Smooth muscle cell (in vitro differentiated cells): ENCODE data around the gene H6PD. TPM values are rescaled to one million over a fixed set of nuclear protein-coding genes. Genes with fewer than 3 reads are reported as not detected.

ENCODE experiments used
- DNase-seq: peaks from one replicate; lab custom pipeline; 2025; ENCODE audit not compliant: unreplicated experiment; lab: John Stamatoyannopoulos, UW
- H2AFZ ChIP-seq: fragments of 200-600 bp; sonication (generic); 2 replicates; pipeline ENCODE4 v1.6.0; 2016; ENCODE audit warnings: antibody characterized with exemption, low read depth, mild to moderate bottlenecking
- H3F3A ChIP-seq: fragments of 200-600 bp; sonication (generic); 2 replicates; pipeline ENCODE4 v1.6.0; 2017; ENCODE audit warnings: antibody characterized with exemption, low read depth
- H3K27ac ChIP-seq: fragments of 200-600 bp; sonication (generic); 2 replicates; pipeline ENCODE4 v1.5.1; 2016; ENCODE audit warnings: low read depth, mild to moderate bottlenecking
- H3K27me3 ChIP-seq: fragments of 200-600 bp; sonication (generic); 2 replicates; pipeline ENCODE4 v1.6.1; 2016; ENCODE audit warnings: low read depth, mild to moderate bottlenecking
- H3K36me3 ChIP-seq: fragments of 200-600 bp; sonication (generic); 2 replicates; pipeline ENCODE4 v1.5.1; 2016; ENCODE audit warnings: low read depth
- H3K4me1 ChIP-seq: fragments of 200-600 bp; sonication (generic); 2 replicates; pipeline ENCODE4 v1.5.1; 2016; ENCODE audit warnings: low read depth
- H3K4me2 ChIP-seq: fragments of 200-600 bp; sonication (generic); 2 replicates; pipeline ENCODE4 v1.6.0; 2016; ENCODE audit warnings: mild to moderate bottlenecking
- H3K4me3 ChIP-seq: fragments of 200-600 bp; sonication (generic); 2 replicates; pipeline ENCODE4 v1.5.1; 2016; ENCODE audit warnings: mild to moderate bottlenecking
- H3K79me2 ChIP-seq: fragments of 200-600 bp; sonication (generic); 2 replicates; pipeline ENCODE4 v1.6.0; 2016; ENCODE audit warnings: low read depth, mild to moderate bottlenecking
- H3K9ac ChIP-seq: fragments of 200-600 bp; sonication (generic); 2 replicates; pipeline ENCODE4 v1.6.0; 2016; ENCODE audit warnings: low read depth
- H3K9me3 ChIP-seq: fragments of 200-600 bp; sonication (generic); replicated peaks from 2 replicates; pipeline ENCODE4 v1.5.1; 2016; ENCODE audit warnings: low read depth
- H4K20me1 ChIP-seq: fragments of 200-600 bp; sonication (generic); 2 replicates; pipeline ENCODE4 v1.6.0; 2016; ENCODE audit warnings: low read depth
- CTCF ChIP-seq: fragments of 200-600 bp; sonication (generic); IDR thresholded peaks from 2 replicates; pipeline ENCODE4 v1.5.1; 2017; ENCODE audit warnings: borderline replicate concordance, mild to moderate bottlenecking, antibody characterized with exemption; ENCODE audit not compliant: insufficient read depth, poor library complexity, severe bottlenecking
- WGBS: methylation state at CpG from one replicate; pipeline ENCODE4 v1.1.7; 2016; ENCODE audit warnings: low lambda C conversion rate; 5-methylcytosine and 5-hydroxymethylcytosine counted together
- polyA plus RNA-seq: library from polyadenylated mRNA; unstranded; fragments of >200 nt; fragmentation: Nextera tagmentation; extraction: Ambion mirVana; gene quantifications from 2 replicates; pipeline ENCODE4 v1.2.1, GENCODE V29; 2016
- total RNA-seq: library from RNA; depleted of rRNA; stranded (reverse); fragments of >200 nt; gene quantifications from 2 replicates; pipeline ENCODE4 v1.2.3, GENCODE V29; 2014

Gene H6PD
- total and polyA plus RNA-seq, 2 experiments from 2014 or later, result 15.1 to 15.3 TPM

GRCh38 chr1:9289711-9290485 lies 55.3 kb downstream of the H6PD start:
- no peak overlapping the region for H3K9ac ChIP-seq
- H3F3A ChIP-seq, result peaks cover 30% of the 10 kb centered on the region
- H3K9me3 ChIP-seq, result no peaks in the 10 kb centered on the region
- H3K4me1 ChIP-seq, result peaks cover 4% of the 10 kb centered on the region
- no peaks in the 10 kb centered on the region for H3K27me3 ChIP-seq
- H3K4me3 ChIP-seq, result no peak overlapping the region
- H3K4me2 ChIP-seq, result no peak overlapping the region
- H2AFZ ChIP-seq, result no peak overlapping the region
- no peaks in the 10 kb centered on the region for H3K36me3 ChIP-seq
- peaks cover 16% of the 10 kb centered on the region for H4K20me1 ChIP-seq
- WGBS, result 13% methylated on average over 5 of the region's 5 CpGs
- no peak for TF ChIP-seq CTCF
- H3K27ac ChIP-seq, result peak overlapping the region; percentile 46
- H3K79me2 ChIP-seq, result peaks cover 17% of the 10 kb centered on the region
- no peak for DNase-seq

GRCh38 chr1:9291914-9292360 lies 57.4 kb downstream of the H6PD start:
- Histone ChIP-seq H3K79me2 (peaks cover 37% of the 10 kb centered on the region), H3K4me3 (peak overlapping the region; percentile 99), H3K9ac (peak overlapping the region; percentile 47), H3K27ac (peak overlapping the region; percentile 45), H4K20me1 (peaks cover 36% of the 10 kb centered on the region), H3K4me1 (peaks cover 7% of the 10 kb centered on the region), H3K4me2 (peak overlapping the region; percentile 96), H2AFZ (peak overlapping the region; percentile 79), H3K36me3 (no peaks in the 10 kb centered on the region), H3F3A (peaks cover 40% of the 10 kb centered on the region), H3K27me3 (no peaks in the 10 kb centered on the region), H3K9me3 (no peaks in the 10 kb centered on the region)
- peak; percentile 40 for DNase-seq
- no peak for TF ChIP-seq CTCF
- WGBS, result 4% methylated on average over 13 of the region's 13 CpGs

GRCh38 chr1:9292361-9293240 lies 58.0 kb downstream of the H6PD start, which contains the start of gene SPSB1:
Gene SPSB1 (plus strand): TSS chr1:9292894. CDS start chr1:9355892, 62,998 bp downstream.
- Histone ChIP-seq H4K20me1 (peaks cover 43% of the 10 kb centered on the region), H3K79me2 (peaks cover 44% of the 10 kb centered on the region), H3K27me3 (no peaks in the 10 kb centered on the region), H3K4me3 (peak within 1 kb of the TSS; percentile 99), H3K9me3 (no peaks in the 10 kb centered on the region), H3F3A (peaks cover 44% of the 10 kb centered on the region), H2AFZ (peak within 1 kb of the TSS; percentile 79), H3K9ac (peak within 1 kb of the TSS; percentile 91), H3K27ac (peak within 1 kb of the TSS; percentile 82), H3K4me2 (peak within 1 kb of the TSS; percentile 97), H3K4me1 (peaks cover 11% of the 10 kb centered on the region), H3K36me3 (no peaks in the 10 kb centered on the region)
- TF ChIP-seq CTCF, result no peak
- DNase-seq, result peak; percentile 71
- 2% methylated on average over 39 of the region's 119 CpGs for WGBS
